GM23248 (cell line): ENCODE data around the gene ALOX12B.

Experiments
- EZH2 ChIP-seq: fragments of 200-600 bp; sonication (generic); IDR thresholded peaks from 2 replicates; pipeline ENCODE4 v1.6.1; 2018; ENCODE audit warnings: antibody characterized with exemption, mild to moderate bottlenecking; ENCODE audit not compliant: insufficient read depth, poor library complexity, severe bottlenecking
- EZH2phosphoT487 ChIP-seq: fragments of 200-600 bp; sonication (generic); IDR thresholded peaks from 2 replicates; pipeline ENCODE4 v1.6.1; 2018; ENCODE audit warnings: antibody characterized with exemption, moderate library complexity, mild to moderate bottlenecking, low read depth; ENCODE audit not compliant: insufficient read depth

DNA sequence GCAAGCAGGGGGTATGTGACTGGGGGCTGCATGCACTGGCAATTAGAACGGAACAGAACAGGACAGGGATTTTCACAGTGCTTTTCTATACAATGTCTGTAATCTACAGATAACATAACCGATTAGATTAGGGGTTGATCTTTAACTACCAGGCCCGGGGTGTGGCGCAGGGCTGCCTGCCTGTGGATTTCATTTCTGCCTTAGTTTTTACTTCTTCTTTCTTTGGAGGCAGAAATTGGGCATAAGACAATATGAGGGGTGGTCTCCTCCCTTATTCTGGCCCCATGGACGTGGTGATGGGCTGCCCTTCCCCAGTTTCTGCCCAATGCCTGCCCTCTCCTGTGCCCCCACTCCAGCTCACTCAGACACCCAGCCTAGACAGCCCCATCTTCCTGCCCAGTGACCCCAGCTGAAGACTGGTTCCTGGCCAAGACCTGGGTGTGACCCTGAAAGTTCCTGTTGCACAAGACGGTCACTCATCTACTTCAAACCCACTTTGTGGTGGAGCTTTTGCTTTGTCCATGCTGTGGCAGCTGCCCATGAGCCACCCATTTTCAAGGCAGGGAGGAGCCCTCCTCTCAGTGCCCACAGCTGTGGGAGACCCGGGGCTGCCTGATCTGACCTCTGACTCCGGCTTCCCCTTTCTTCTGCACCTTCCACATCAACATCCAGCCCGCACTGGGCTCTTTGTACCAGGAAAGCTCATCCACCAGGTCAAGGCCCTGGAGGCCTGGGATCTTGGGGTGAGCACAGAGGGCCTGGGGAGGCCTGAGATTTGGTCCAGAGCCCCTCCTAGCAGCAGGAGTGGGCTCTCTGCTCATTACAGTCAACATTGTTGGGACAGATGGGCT, 18.6 kb downstream of the ALOX12B start:
- TF ChIP-seq EZH2, result no peak
- TF ChIP-seq EZH2phosphoT487, result no peak
